IPS-NIHi7 (cell line): Measurements from ENCODE around the gene SPATA32.
A peak's percentile ranks its signal among the peaks of the same experiment; 100 is the strongest.

Experiments used
- DNase-seq: peaks from one replicate; pipeline ENCODE4 v3.0.0; 2012; ENCODE audit warnings: mixed read lengths; ENCODE audit errors: extremely low spot score

SPATA32 gene

GRCh38 chr17:45228763-45229539 lies 32.9 kb downstream of the SPATA32 start:
- DNase-seq = peak; percentile 80

GRCh38 chr17:45227926-45228762 lies 33.8 kb downstream of the SPATA32 start:
- no peak for DNase-seq

GRCh38 chr17:45227101-45227925 lies 34.6 kb downstream of the SPATA32 start:
- DNase-seq = no peak

DNA sequence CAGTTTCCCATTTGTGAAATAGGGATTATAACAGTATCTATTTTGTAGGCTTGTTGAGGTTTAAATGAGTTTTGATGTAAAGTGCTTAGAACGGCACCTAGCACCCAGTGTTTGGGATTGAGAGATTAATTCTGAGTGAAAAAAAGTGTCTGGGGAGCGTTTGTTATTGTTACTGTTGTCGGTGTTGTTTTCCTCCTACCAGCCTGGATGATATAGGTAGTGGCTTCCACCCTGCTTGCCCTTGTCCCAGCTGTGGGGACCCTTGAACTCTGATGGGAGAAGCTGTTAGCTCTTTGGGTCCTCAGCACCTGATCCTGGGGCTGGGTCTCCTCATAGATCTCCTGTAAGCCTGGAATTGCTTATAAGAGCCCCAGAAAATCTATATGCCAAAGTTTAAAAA lies 35.3 kb downstream of the SPATA32 start:
- DNase-seq = no peak

GRCh38 chr17:45225964-45226530 lies 35.8 kb downstream of the SPATA32 start:
- DNase-seq = no peak

DNA sequence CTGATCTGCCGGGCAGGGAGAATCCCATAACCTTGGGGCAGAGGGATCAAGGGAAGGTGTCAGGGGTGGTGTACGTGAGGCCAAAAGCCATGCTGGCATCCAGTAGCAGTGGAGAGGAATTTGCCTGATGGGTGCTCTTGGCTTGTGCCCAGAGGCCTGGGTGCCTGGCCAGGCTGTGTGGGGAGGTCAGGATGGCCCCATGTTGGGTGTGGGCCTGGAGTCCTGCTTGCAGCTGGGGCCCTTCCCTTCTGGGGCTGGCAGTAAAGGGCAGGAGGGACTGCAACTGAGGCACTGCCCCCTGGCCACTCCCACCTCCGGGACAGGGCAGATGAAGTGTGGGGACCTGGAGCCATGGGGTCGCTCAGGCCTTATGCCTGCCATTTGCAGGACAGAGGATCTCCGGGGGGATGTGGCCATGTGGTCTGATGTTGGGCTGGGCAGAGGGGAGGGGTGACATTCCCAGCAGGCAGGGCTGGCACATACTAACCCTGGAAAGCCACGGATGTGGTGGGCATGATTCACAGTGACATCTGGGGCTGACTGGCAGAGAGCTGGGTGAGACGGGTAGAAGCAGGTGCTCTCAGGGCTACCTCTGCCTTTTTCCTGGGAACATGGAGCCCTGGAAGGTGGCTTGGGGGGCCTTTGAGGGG lies 36.7 kb downstream of the SPATA32 start:
- no peak for DNase-seq

DNA sequence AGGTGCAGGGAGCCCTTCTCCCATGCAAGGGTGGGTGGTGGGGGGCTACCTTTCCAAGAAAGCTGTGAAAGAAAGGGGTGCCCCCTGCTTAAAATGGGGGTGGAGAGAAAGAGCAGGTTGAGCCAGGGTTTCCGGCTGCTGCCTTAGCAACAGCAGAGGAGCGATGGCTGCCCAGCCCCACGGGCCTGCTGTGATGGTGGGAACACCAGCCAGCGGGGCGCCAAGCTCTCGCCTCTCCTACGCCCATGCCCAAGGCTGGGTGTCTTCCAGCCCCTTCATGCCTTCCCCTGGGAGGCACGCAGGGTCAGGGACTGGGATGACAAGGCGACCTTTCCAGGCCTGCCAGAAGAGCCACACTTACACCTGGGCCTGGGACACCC lies 37.2 kb downstream of the SPATA32 start:
- DNase-seq = no peak

DNA sequence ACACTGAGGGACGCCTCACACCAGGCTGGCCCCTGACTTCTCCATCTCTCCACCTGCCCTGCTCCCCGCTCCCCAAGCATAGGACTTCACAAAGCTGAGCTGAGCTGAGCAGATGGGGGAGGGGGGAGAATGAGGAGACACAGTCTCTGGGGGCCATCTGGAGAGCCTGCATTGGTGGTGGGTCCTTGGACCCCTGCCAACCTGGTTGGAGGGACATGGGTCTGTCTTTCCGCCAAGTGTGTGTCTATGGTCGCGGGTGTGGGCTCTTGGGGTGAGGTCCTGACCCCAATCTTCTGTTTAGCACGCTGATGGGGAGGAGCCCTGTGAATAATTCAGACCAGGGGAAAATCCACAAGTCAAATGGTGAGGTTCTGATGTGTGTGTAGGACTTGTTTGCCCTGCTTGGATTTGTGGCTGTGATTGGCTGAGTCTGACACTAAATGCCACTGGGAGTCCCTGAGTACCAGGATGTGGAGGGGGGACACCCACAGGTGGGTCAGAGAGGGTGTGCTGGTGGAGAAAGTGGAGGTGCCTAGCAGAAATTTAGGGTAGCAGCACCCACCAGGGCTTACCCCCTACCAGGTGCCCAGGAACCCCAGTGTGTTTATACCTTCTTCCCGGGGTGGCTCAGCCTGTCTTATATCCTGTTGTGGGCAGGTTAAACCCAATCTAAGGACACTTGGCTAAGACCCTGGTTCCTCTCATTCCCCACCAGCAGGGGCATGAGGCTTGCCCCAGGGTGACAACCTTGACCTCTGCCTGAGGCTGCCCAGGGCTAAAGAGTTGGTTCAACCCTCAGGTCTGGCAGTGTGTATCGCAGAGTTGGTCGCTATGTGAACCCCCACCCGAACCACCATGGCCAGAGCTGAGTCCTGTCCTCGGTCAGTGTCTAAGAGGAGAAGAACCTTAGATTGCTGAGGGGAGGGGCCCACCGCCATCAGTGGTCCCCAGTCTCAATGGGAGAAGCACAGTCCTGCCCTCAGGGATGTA lies 38.1 kb downstream of the SPATA32 start:
- DNase-seq = no peak

DNA sequence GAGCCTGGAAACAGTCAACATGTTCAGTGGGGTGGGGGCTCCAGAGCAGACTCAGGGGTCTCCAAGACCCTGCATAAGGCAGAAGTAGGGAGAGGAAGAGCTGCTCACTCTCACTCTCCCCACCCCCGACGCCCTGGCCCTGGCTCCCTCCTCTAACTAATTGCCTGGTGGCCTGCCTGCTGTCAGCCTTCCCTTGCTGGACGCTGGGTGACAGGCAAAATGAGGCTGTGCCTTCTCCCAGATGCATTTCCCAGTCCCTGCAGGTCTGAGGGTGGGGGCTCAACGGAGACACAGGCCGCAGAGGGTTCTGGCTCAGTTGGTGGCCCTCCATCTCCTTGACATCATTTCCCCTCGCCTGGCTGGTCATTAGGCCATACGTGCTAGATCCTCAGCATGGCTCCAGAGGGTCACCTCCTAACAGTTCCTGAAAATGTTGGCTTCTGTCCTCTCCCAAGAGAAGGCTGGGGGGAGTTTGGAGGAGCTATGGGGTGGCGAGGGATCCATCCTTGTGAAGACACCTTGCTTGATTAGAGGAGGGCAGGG lies 38.8 kb downstream of the SPATA32 start:
- DNase-seq = no peak

GRCh38 chr17:45222289-45222995 lies 39.5 kb downstream of the SPATA32 start:
- no peak for DNase-seq

DNA sequence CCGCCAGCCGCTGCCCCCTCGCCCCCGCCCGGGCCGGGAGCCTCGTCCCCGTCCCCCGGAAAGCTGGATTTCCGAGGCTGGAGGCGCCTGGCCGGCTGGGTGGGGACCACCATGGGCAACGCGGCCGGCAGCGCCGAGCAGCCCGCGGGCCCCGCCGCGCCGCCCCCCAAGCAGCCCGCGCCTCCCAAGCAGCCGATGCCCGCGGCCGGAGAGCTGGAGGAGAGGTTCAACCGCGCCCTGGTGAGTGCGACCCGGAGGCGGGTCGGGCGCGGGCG lies 39.9 kb downstream of the SPATA32 start:
- DNase-seq = no peak

GRCh38 chr17:45221081-45222013 lies 40.5 kb downstream of the SPATA32 start, which contains the start of gene FMNL1:
Gene FMNL1 (plus strand): TSS chr17:45221885. CDS start chr17:45222125, 240 bp downstream.
- no peak for DNase-seq

DNA sequence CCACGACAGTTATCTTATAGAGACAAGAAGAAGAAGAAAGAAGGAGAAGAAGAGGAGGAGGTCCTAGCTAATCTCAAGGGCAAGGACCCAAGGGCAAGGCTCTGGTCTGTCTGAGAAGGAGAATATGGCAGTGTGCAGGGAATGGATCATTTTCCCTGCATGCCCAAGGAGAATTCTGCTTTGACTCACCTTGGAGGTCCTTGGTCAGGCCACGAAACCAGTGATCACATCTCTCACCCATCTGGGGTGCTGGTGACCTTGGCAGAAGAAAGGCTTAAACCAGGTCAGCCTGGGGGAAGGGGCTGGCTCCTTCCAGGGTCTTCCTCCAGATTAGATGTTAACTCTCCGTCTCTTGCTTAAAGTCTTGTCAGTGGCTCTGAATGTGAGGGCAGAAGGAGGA lies 41.8 kb downstream of the SPATA32 start:
- no peak for DNase-seq

DNA sequence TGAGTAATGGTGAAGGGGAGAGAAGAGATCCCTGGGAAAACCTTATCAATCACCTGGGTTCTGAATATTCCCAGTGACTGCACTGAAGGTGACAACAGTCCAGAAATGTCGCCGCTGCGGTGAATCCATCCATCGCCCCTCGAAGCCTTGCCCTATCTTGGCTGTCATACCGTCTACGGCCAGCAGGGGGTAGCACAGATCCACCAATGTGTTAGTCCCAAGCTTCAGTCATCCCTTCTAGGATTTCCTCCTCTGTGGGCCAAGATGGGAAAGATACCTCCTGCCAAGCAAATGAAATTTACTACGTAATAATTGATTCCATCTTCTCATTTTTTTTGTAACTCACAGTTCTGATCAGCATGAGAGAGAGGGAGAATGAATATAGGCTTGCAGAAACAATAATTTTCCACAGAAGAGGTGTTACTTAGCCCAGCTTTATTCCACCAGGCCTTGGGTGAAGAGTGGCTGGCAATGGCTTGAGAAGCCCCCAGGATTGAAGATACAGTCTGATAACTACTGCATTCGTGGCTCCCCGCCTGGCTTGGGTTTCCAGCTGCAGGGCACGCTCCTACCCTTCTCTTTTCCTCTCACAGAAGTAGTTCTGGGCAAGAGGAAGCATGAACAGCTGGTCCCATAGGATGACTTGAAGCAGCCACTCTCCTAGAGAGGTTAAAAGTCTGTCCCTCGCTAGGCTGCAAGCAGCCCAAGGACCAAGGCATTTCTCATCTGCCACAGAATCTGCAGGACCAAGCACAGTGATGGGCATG lies 42.8 kb downstream of the SPATA32 start:
- peak; percentile 84 for DNase-seq
